VCaP (cell line): ENCODE data around the gene RINL.
A peak's percentile ranks its signal among the peaks of the same experiment; 100 is the strongest.
"Not testable (repeated sequence)": the region's sequence is repeated elsewhere in the genome, so short reads cannot be mapped to it uniquely, and the experiment has no call there.

Experiments
- H3K27ac ChIP-seq: fragments of 450-650 bp; 2 replicates; pipeline ENCODE4 v1.5.1; 2017
- TF ChIP-seq, protein P1 (sequence below): fragments of 450-650 bp; conservative IDR thresholded peaks from 2 replicates; pipeline ENCODE4 v1.5.1; 2017; ENCODE audit warnings: mild to moderate bottlenecking, moderate library complexity

The RINL gene

GRCh38 chr19:38869160-38869835, 8.8 kb downstream of the RINL start:
- TF ChIP-seq, protein P1, sequence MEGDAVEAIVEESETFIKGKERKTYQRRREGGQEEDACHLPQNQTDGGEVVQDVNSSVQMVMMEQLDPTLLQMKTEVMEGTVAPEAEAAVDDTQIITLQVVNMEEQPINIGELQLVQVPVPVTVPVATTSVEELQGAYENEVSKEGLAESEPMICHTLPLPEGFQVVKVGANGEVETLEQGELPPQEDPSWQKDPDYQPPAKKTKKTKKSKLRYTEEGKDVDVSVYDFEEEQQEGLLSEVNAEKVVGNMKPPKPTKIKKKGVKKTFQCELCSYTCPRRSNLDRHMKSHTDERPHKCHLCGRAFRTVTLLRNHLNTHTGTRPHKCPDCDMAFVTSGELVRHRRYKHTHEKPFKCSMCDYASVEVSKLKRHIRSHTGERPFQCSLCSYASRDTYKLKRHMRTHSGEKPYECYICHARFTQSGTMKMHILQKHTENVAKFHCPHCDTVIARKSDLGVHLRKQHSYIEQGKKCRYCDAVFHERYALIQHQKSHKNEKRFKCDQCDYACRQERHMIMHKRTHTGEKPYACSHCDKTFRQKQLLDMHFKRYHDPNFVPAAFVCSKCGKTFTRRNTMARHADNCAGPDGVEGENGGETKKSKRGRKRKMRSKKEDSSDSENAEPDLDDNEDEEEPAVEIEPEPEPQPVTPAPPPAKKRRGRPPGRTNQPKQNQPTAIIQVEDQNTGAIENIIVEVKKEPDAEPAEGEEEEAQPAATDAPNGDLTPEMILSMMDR, result no peak

GRCh38 chr19:38868551-38868950, 9.5 kb downstream of the RINL start:
- H3K27ac ChIP-seq, result no peak overlapping the region
- TF ChIP-seq, protein P1, result no peak

More at GRCh38 chr19:38869160-38869835, 8.8 kb downstream of the RINL start:
- H3K27ac ChIP-seq, result no peak overlapping the region; the same call in 1 of the 2 replicates

GRCh38 chr19:38867171-38867780, 10.8 kb downstream of the RINL start:
- no peak overlapping the region for H3K27ac ChIP-seq

GRCh38 chr19:38862321-38863059, 15.6 kb downstream of the RINL start:
- TF ChIP-seq, protein P1, result no peak
- peak overlapping the region; percentile 89 for H3K27ac ChIP-seq

More at GRCh38 chr19:38867171-38867780, 10.8 kb downstream of the RINL start:
- TF ChIP-seq, protein P1, result no peak

- peak overlapping the region; percentile 89 for H3K27ac ChIP-seq
- TF ChIP-seq, protein P1, result no peak
Observed at GRCh38 chr19:38861368-38861767, 16.7 kb downstream of the RINL start.

GRCh38 chr19:38859631-38860204, 18.4 kb downstream of the RINL start:
- 0 out of 2 replicates have a peak overlapping the region, but pooled peaks have one; percentile 1 for H3K27ac ChIP-seq

- TF ChIP-seq, protein P1, result no peak
- H3K27ac ChIP-seq, result no peak overlapping the region
Observed at GRCh38 chr19:38856813-38857212, 21.3 kb downstream of the RINL start.

DNA sequence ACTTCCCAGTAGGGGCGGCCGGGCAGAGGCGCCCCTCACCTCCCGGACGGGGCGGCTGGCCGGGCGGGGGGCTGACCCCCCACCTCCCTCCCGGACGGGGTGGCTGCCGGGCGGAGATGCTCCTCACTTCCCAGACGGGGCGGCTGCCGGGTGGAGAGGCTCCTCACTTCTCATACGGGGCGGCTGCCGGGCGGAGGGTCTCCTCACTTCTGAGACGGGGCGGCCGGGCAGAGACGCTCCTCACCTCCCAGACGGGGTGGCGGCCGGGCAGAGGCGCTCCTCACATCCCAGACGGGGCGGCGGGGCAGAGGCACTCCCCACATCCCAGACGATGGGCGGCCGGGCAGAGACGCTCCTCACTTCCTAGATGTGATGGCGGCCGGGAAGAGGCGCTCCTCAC, 22.3 kb downstream of the RINL start:
- not testable (repeated sequence) for H3K27ac ChIP-seq

- H3K27ac ChIP-seq, result not testable (repeated sequence)
Observed at GRCh38 chr19:38854961-38855360, 23.1 kb downstream of the RINL start.
